IMR-90 (cell line): ENCODE data around the gene CPOX. TPM values are rescaled to one million over a fixed set of nuclear protein-coding genes. Genes with fewer than 3 reads are reported as not detected.
A peak's percentile ranks its signal among the peaks of the same experiment; 100 is the strongest.

ENCODE experiments used
- ATAC-seq: fragments of 200-7000 bp; cut with Tn5 transposase; 2 replicates; pipeline ENCODE4 v1.9.1; 2020; ENCODE audit warnings: low read depth, mild to moderate bottlenecking, moderate library complexity
- BruUV-seq: library from RNA; stranded (reverse); fragments of 400-500 nt; replicated peaks from 2 replicates; lab custom pipeline; 2021; lab: Mats Ljungman, UMichigan
- CTCF ChIA-PET: fragments of 300-600 bp; formaldehyde crosslinking; extraction: SDS; loops from one replicate; lab custom pipeline; 2021; ENCODE audit warnings: antibody characterized with exemption; lab: Yijun Ruan, JAX
- POLR2A ChIA-PET: fragments of 300-600 bp; sonication (Branson Sonifier 250); formaldehyde crosslinking; loops from one replicate; lab custom pipeline; 2022; ENCODE audit warnings: antibody characterized with exemption; ENCODE audit not compliant: unreplicated experiment; lab: Charles Lee
- DNase-seq: peaks from one replicate; pipeline ENCODE4 v3.0.0; 2013
- H2AFZ ChIP-seq: replicated peaks from 2 replicates; pipeline ENCODE3; 2013; ENCODE audit warnings: low read length, mild to moderate bottlenecking; ENCODE audit not compliant: poor library complexity
- H2AK5ac ChIP-seq: 2 replicates; pipeline ENCODE4 v1.6.1; 2013; ENCODE audit warnings: low read depth, low read length, inconsistent platforms
- H2AK9ac ChIP-seq: replicated peaks from 2 replicates; pipeline ENCODE3; 2013; ENCODE audit warnings: mild to moderate bottlenecking, low read depth, low read length, moderate library complexity; ENCODE audit not compliant: poor library complexity
- H2BK120ac ChIP-seq: 2 replicates; pipeline ENCODE4 v1.6.1; 2013; ENCODE audit warnings: low read depth, low read length, inconsistent platforms
- H2BK15ac ChIP-seq: 3 replicates; pipeline ENCODE4 v1.6.1; 2013; ENCODE audit warnings: low read depth, low read length, inconsistent platforms
- H2BK20ac ChIP-seq: 2 replicates; pipeline ENCODE4 v1.6.1; 2013; ENCODE audit warnings: low read depth, mild to moderate bottlenecking, inconsistent platforms, low read length, moderate library complexity
- H2BK5ac ChIP-seq: 2 replicates; pipeline ENCODE4 v1.6.1; 2013; ENCODE audit warnings: mild to moderate bottlenecking, low read depth, low read length, inconsistent platforms; ENCODE audit not compliant: poor library complexity, severe bottlenecking
- H3K14ac ChIP-seq: replicated peaks from 2 replicates; pipeline ENCODE4 v1.6.1; 2013; ENCODE audit warnings: low read depth, low read length, inconsistent platforms
- H3K18ac ChIP-seq: 2 replicates; pipeline ENCODE4 v1.6.1; 2013; ENCODE audit warnings: low read depth, low read length, control low read depth
- H3K23ac ChIP-seq: 2 replicates; pipeline ENCODE4 v1.6.1; 2013; ENCODE audit warnings: low read depth, low read length, inconsistent platforms
- H3K27ac ChIP-seq: 2 replicates; pipeline ENCODE4 v1.5.1; 2013; ENCODE audit warnings: mild to moderate bottlenecking, control low read depth, low read length; ENCODE audit not compliant: insufficient read depth
- H3K27me3 ChIP-seq: 2 replicates; pipeline ENCODE4 v1.6.1; 2013; ENCODE audit warnings: low read length; ENCODE audit not compliant: control insufficient read depth, insufficient read depth
- H3K36me3 ChIP-seq: 2 replicates; pipeline ENCODE4 v1.6.1; 2013; ENCODE audit warnings: low read length, mixed read lengths; ENCODE audit not compliant: control insufficient read depth, insufficient read depth
- H3K4ac ChIP-seq: 2 replicates; pipeline ENCODE4 v1.6.1; 2013; ENCODE audit warnings: low read depth, low read length, inconsistent platforms
- H3K4me1 ChIP-seq: 2 replicates; pipeline ENCODE4 v1.6.1; 2013; ENCODE audit warnings: low read length, mixed read lengths; ENCODE audit not compliant: control insufficient read depth, insufficient read depth
- H3K4me2 ChIP-seq: 2 replicates; pipeline ENCODE4 v1.6.1; 2013; ENCODE audit warnings: low read depth, mild to moderate bottlenecking, control low read depth, low read length, moderate library complexity
- H3K4me3 ChIP-seq: 2 replicates; pipeline ENCODE4 v1.5.1; 2013; ENCODE audit warnings: low read depth, mild to moderate bottlenecking, control low read depth, low read length, moderate library complexity; ENCODE audit not compliant: insufficient read depth
- H3K56ac ChIP-seq: 2 replicates; pipeline ENCODE4 v1.6.1; 2013; ENCODE audit warnings: low read length, inconsistent platforms; ENCODE audit not compliant: insufficient read depth; ENCODE audit errors: extremely low read depth
- H3K79me1 ChIP-seq, 2 experiments: 2 replicates each; pipeline ENCODE4 v1.6.1; 2013; ENCODE audit warnings: low read length in 2 of 2, inconsistent platforms in 1 of 2, low read depth in 1 of 2
- H3K9ac ChIP-seq: 2 replicates; pipeline ENCODE4 v1.6.1; 2013; ENCODE audit warnings: low read depth, low read length, control low read depth
- H3K9me1 ChIP-seq: 2 replicates; pipeline ENCODE4 v1.6.1; 2013; ENCODE audit warnings: low read length, inconsistent platforms; ENCODE audit not compliant: insufficient read depth
- H3K9me3 ChIP-seq: 2 replicates; pipeline ENCODE4 v1.6.1; 2013; ENCODE audit warnings: low read length; ENCODE audit not compliant: control insufficient read depth, insufficient read depth
- H4K20me1 ChIP-seq: 2 replicates; pipeline ENCODE4 v1.6.1; 2013; ENCODE audit warnings: low read length, inconsistent platforms; ENCODE audit not compliant: insufficient read depth
- H4K5ac ChIP-seq: 2 replicates; pipeline ENCODE4 v1.6.1; 2013; ENCODE audit warnings: mild to moderate bottlenecking, low read depth, low read length, control low read depth
- H4K8ac ChIP-seq, 2 experiments: 2 replicates each; pipeline ENCODE4 v1.6.1; 2013; ENCODE audit warnings: low read depth in 2 of 2, low read length in 2 of 2, control low read depth in 1 of 2, inconsistent platforms in 1 of 2
- H4K91ac ChIP-seq: 2 replicates; pipeline ENCODE4 v1.6.1; 2013; ENCODE audit warnings: low read depth, low read length, inconsistent platforms; ENCODE audit not compliant: insufficient read depth
- BHLHE40 ChIP-seq: fragments of 150-350 bp; IDR thresholded peaks from 2 replicates; pipeline ENCODE4 v1.6.1; 2016; ENCODE audit warnings: mild to moderate bottlenecking, low read depth, low read length
- CEBPB ChIP-seq: IDR thresholded peaks from 2 replicates; pipeline ENCODE4 v1.6.1; 2012; ENCODE audit warnings: low read depth, low read length, improper control_type of control experiment
- FOS ChIP-seq: fragments of 150-350 bp; IDR thresholded peaks from 2 replicates; pipeline ENCODE4 v1.6.1; 2016; ENCODE audit warnings: low read depth, low read length
- MAFK ChIP-seq: IDR thresholded peaks from 2 replicates; pipeline ENCODE4 v1.6.1; 2012; ENCODE audit warnings: low read depth, low read length, improper control_type of control experiment
- MAZ ChIP-seq: IDR thresholded peaks from 2 replicates; pipeline ENCODE4 v1.6.1; 2012; ENCODE audit warnings: low read depth, mild to moderate bottlenecking, low read length, improper control_type of control experiment, moderate library complexity, borderline replicate concordance
- MXI1 ChIP-seq: IDR thresholded peaks from 2 replicates; pipeline ENCODE4 v1.6.1; 2012; ENCODE audit warnings: low read depth, mild to moderate bottlenecking, low read length, moderate library complexity, borderline replicate concordance
- NFE2L2 ChIP-seq: fragments of 150-350 bp; IDR thresholded peaks from 2 replicates; pipeline ENCODE4 v1.6.1; 2016; ENCODE audit warnings: low read depth, mild to moderate bottlenecking, low read length
- POLR2A ChIP-seq: IDR thresholded peaks from 2 replicates; pipeline ENCODE4 v1.6.1; 2012; ENCODE audit warnings: mild to moderate bottlenecking, low read depth, low read length
- RAD21 ChIP-seq: IDR thresholded peaks from 2 replicates; pipeline ENCODE4 v1.6.1; 2012; ENCODE audit warnings: low read length, improper control_type of control experiment
- RCOR1 ChIP-seq: IDR thresholded peaks from 2 replicates; pipeline ENCODE4 v1.6.1; 2012; ENCODE audit warnings: mild to moderate bottlenecking, low read length, improper control_type of control experiment; ENCODE audit not compliant: insufficient replicate concordance
- RFX5 ChIP-seq: IDR thresholded peaks from 2 replicates; pipeline ENCODE4 v1.8.0; 2012; ENCODE audit warnings: low read depth, mild to moderate bottlenecking, low read length, moderate library complexity
- SMC3 ChIP-seq: fragments of 150-350 bp; IDR thresholded peaks from 2 replicates; pipeline ENCODE4 v1.6.1; 2016; ENCODE audit warnings: low read depth, mild to moderate bottlenecking, antibody characterized with exemption, low read length, moderate library complexity
- WGBS, 2 experiments: methylation state at CpG; one replicate each; pipeline versions ENCODE4 v1.1.5 to v1.1.7; 2013; ENCODE audit warnings: missing lambda C conversion rate in 2 of 2; ENCODE audit not compliant: insufficient read length in 1 of 2; ENCODE audit errors: extremely low coverage in 2 of 2; 5-methylcytosine and 5-hydroxymethylcytosine counted together
- dilution Hi-C: fragments of 300-500 bp; cut with HindIII; formaldehyde crosslinking; loops from one replicate; pipeline ENCODE4 v1.14.3; 2018; ENCODE audit warnings: low sequenced_read_pairs; ENCODE audit not compliant: unreplicated experiment
- in situ Hi-C: fragments of 300-500 bp; cut with MboI; formaldehyde crosslinking; loops from 3 replicates; pipeline ENCODE4 v1.14.3; 2019; ENCODE audit warnings: low sequenced_read_pairs, inconsistent platforms, mixed read lengths
- intact Hi-C: fragments of 100-400 bp; cut with micrococcal nuclease; formaldehyde crosslinking; loops from 2 replicates; pipeline ENCODE4 v1.10.0; 2022
- polyA plus RNA-seq, 3 experiments: library from polyadenylated mRNA; depleted of rRNA; stranded (reverse); fragments of >200 nt; gene quantifications; 2 replicates each; pipeline ENCODE4 v1.2.3, GENCODE V29; 2012; ENCODE audit warnings: low replicate concordance in 1 of 3
- total RNA-seq: library from RNA; depleted of rRNA; stranded (reverse); fragments of >200 nt; gene quantifications from 2 replicates; pipeline ENCODE4 v1.2.3, GENCODE V29; 2012
- TF ChIP-seq, protein P1 (sequence below): conservative IDR thresholded peaks from 2 replicates; pipeline ENCODE4 v1.5.1; 2012; ENCODE audit warnings: mild to moderate bottlenecking, low read depth, low read length, improper control_type of control experiment
- TF ChIP-seq, protein P2 (sequence below): fragments of 150-350 bp; IDR thresholded peaks from 2 replicates; pipeline ENCODE4 v1.6.1; 2016; ENCODE audit warnings: low read depth, mild to moderate bottlenecking, low read length, moderate library complexity, borderline replicate concordance
- TF ChIP-seq, protein P3 (sequence below): fragments of 150-350 bp; IDR thresholded peaks from 2 replicates; pipeline ENCODE4 v1.6.1; 2017; ENCODE audit warnings: mild to moderate bottlenecking, antibody characterized with exemption, low read length, low read depth

Gene CPOX
- total and polyA plus RNA-seq, 2 of the 4 experiments (the other 2 are of a cell fraction), result 14.5 to 19.4 TPM

DNA sequence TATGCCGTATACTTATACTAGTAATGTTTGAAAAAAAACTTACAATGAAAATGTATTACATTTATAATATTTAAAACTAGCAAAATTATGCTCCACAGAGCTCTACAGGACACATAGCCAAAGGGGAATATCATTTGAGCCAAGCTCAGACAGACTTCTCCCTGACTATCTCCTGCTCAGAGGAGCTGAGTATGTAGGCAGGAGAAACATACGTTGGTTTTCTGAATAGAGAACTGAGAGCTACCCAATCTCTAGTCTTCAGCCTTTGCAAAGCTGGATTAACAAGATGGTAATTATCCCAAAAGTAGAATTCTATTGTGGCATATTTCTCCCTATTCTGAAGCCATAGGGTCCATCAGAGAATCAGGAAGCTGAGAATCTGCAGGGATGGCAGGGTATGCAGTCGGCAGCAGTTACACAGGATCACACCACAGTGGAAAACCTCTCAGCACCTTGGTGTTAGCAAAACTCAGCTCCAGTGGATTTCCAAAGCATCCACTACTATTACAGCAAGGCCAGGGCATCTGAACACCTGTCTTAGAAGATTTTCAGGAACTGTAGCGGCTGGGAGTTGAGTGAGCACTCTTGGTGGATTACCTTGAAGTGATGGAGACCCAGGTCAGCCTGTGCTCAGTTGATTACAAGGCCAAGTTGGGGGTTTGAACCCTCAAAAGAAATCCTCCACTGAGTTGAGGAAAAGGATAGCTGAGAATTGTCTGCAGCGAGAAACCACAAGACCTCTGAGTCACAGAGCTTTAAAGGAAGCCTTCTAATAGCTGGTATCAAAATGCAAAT is 31.5 kb downstream of the CPOX start:
- Histone ChIP-seq H2AK5ac (no peak overlapping the region), H4K20me1 (no peaks in the 10 kb centered on the region), H2BK15ac (no peak overlapping the region), H3K79me1 (no peaks in the 10 kb centered on the region), H3K14ac (no peak overlapping the region), H4K5ac (no peak overlapping the region), H3K9ac (no peak overlapping the region), H3K23ac (no peak overlapping the region), H3K4me2 (no peak overlapping the region), H3K4me3 (no peak overlapping the region), H3K36me3 (no peaks in the 10 kb centered on the region), H3K27ac (no peak overlapping the region), H3K18ac (no peak overlapping the region), H3K56ac (no peak overlapping the region), H3K9me1 (no peaks in the 10 kb centered on the region), H4K91ac (no peak overlapping the region), H4K8ac (no peak overlapping the region), H2AK9ac (no peak overlapping the region), H2BK5ac (no peak overlapping the region), H3K4ac (no peak overlapping the region), H3K27me3 (peaks cover under 1% of the 10 kb centered on the region), H2BK20ac (0 out of 2 replicates have a peak overlapping the region, but pooled peaks have one; percentile 29), H3K4me1 (no peaks in the 10 kb centered on the region; the same call in 1 of the 2 replicates), H2AFZ (no peak overlapping the region), H3K9me3 (no peaks in the 10 kb centered on the region), H2BK120ac (no peak overlapping the region)
- DNase-seq (peak; percentile 12), ATAC-seq (no peak)
- BruUV-seq, result no TSS peak
- ChIA-PET POLR2A (no interaction called here), CTCF (no interaction called here)
- in situ Hi-C loops (loop anchor here (25.0 kb wide), 1 partner anchor 225 kb away; no protein-coding TSS in a partner anchor), intact Hi-C loops (no loop called here), dilution Hi-C loops (no loop called here)
- WGBS, 2 experiments, result 80% methylated on average over 1 of the region's 5 CpGs; no CpG with 5 or more reads in 1 of the 2 experiments
- TF ChIP-seq NFE2L2 (no peak), RFX5 (no peak), BHLHE40 (no peak), RCOR1 (no peak), FOS (no peak), POLR2A (no peak), MAFK (no peak), SMC3 (no peak), RAD21 (no peak), MXI1 (no peak), CEBPB (no peak), MAZ (no peak)
- TF ChIP-seq, protein P1, sequence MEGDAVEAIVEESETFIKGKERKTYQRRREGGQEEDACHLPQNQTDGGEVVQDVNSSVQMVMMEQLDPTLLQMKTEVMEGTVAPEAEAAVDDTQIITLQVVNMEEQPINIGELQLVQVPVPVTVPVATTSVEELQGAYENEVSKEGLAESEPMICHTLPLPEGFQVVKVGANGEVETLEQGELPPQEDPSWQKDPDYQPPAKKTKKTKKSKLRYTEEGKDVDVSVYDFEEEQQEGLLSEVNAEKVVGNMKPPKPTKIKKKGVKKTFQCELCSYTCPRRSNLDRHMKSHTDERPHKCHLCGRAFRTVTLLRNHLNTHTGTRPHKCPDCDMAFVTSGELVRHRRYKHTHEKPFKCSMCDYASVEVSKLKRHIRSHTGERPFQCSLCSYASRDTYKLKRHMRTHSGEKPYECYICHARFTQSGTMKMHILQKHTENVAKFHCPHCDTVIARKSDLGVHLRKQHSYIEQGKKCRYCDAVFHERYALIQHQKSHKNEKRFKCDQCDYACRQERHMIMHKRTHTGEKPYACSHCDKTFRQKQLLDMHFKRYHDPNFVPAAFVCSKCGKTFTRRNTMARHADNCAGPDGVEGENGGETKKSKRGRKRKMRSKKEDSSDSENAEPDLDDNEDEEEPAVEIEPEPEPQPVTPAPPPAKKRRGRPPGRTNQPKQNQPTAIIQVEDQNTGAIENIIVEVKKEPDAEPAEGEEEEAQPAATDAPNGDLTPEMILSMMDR, result no peak
- TF ChIP-seq, protein P2, sequence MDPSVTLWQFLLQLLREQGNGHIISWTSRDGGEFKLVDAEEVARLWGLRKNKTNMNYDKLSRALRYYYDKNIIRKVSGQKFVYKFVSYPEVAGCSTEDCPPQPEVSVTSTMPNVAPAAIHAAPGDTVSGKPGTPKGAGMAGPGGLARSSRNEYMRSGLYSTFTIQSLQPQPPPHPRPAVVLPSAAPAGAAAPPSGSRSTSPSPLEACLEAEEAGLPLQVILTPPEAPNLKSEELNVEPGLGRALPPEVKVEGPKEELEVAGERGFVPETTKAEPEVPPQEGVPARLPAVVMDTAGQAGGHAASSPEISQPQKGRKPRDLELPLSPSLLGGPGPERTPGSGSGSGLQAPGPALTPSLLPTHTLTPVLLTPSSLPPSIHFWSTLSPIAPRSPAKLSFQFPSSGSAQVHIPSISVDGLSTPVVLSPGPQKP, result no peak
- TF ChIP-seq, protein P3, sequence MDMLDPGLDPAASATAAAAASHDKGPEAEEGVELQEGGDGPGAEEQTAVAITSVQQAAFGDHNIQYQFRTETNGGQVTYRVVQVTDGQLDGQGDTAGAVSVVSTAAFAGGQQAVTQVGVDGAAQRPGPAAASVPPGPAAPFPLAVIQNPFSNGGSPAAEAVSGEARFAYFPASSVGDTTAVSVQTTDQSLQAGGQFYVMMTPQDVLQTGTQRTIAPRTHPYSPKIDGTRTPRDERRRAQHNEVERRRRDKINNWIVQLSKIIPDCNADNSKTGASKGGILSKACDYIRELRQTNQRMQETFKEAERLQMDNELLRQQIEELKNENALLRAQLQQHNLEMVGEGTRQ, result no peak
